Measurements from ENCODE around the gene SPSB3.

Gene SPSB3

GRCh38 chr16:1788708-1789100 lies 6.3 kb upstream of the SPSB3 start:
- no peak for DNase-seq (ENCODE audit: low spot score)

DNA sequence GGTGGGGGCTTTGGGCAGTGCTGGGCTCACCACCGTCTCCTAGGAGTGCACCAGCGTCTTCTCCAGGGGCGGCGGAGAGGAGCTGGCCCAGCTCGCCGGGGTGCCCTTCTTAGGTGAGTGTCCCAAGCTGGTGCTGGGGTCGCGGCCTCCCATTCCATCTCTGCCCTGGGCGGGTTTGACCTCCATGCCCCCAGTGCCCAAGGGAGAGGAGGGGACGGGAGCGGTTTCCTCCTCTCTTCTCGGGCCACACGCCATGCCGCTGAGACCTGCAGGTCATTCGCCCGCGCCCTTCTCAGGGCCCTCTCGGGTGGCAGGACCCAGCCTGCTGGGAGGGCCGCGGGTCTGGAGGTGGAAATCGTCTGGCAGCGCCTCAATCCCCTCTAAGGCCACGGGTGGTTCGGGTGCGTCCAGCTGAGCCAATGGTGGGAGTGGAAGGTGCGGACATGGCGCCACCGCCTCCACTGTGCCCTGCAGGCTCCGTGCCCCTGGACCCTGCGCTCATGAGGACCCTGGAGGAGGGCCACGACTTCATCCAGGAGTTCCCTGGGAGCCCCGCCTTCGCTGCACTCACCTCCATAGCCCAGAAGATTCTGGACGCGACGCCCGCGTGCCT lies 5.8 kb upstream of the SPSB3 start:
- DNase-seq (ENCODE audit: low spot score): no peak

DNA sequence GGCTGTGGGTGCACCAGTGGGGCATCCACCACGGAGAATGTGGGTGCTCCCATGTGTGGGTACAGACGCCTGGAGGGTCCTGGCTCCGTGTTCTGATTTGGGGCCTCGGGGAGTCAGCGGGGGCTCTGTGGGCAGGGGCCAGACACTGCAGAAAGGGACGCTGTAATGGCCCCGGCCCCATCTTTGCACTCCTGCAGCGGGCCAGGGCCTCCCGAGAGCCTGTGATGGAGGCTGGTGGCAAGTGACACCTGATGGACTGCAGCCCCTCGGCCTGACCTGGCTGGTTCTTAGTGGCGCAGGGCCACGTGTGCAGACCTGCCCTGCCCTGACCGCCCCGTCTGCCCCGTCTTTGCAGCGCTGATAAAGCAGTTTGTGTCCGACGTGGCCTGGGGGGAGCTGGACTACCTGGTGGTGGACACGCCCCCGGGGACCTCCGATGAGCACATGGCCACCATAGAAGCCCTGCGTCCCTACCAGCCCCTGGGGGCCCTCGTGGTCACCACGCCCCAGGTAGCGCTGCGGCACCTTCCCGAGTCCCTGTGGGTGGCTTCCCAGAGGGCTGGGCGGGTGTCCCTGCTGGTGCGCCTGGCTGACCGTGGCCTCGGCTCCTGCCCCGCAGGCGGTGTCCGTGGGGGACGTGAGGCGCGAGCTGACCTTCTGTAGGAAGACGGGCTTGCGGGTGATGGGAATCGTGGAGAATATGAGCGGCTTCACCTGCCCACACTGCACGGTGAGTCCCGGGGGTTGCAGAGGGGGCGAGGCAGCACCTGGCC lies 5.1 kb upstream of the SPSB3 start:
- DNase-seq (ENCODE audit: low spot score): no peak

GRCh38 chr16:1787056-1787321 lies 4.6 kb upstream of the SPSB3 start:
- DNase-seq (ENCODE audit: low spot score): no peak

DNA sequence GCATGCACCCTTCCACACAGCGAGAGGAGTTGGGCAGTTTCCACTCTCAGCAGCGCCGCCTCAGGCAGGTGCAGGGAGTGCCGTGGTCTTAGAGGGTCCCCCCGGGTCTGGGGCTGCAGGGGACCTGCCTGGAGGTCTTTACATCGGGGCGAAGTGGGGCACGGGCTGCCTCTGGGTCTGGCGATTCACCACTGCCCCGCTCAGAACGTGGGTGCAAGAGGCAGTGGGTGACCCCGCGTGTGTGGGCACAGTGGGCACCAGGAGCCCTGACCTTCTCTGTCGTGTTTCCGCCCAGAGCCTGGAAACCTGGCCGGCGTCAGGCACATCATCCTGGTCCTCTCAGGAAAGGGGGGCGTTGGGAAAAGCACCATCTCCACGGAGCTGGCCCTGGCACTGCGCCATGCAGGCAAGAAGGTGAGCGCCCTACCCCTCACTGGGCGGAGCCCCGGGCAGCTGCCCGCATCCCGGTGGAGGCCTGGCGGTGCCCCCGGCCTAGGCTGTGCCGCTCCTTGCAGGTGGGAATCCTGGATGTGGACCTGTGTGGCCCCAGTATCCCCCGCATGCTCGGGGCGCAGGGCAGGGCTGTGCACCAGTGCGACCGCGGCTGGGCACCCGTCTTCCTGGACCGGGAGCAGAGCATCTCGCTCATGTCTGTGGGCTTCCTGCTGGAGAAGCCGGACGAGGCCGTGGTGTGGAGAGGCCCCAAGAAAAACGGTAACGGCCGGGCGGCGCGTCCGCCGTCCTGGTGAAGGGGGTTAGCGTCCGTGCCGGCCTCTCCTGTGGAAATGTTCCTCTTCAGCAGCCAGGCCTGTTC lies 4.1 kb upstream of the SPSB3 start:
- DNase-seq (ENCODE audit: low spot score): no peak

DNA sequence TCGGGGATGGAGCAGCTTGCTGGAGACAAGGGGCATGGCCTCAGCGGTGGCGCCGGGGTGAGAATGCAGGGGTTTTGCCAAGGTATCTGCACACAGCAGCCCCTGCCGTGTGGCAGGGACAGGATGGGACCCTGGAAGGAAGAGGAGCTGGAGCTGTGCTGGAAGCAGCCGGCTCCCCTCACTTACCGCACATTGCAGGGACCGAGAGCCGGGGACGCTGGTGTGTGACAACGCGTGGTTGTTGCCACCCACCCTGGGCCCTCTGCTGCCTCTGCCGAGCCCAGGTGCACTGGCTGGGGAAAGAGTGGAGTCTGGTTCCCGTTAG lies 3.4 kb upstream of the SPSB3 start:
- DNase-seq (ENCODE audit: low spot score): no peak

- DNase-seq (ENCODE audit: low spot score): no peak
Measured at GRCh38 chr16:1784977-1785845, 2.8 kb upstream of the SPSB3 start.

DNA sequence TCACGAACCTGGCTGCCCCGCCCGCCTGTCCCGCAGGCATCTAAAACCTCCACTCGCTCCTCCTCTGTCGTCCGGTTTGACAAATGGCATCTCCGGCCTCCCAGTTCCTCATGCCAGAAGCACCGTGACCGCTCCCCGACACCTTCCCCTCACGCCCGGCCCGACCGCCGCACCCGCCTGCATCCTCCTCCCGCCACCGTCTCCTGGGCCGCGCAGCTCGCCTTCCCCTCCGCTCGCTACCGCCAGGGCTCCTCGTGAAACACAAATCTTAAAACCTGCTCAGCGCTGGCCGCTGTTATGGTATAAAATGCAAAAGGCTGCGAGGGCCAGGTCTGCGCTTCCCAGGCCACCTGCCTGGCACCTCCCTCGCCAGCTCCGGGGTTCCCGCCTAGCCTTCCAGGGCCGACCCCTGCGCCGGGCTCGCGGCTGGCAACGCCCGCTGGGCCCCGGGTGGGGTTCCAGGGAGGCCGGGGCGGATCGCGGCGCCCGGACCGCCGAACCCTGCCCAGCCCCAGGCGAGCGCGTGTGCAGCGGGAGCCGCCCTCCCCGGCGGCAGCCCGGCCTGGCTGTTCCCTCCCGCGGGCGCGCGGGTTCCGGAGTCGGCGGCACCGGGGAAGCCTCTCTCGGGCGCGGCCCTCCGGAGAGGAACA lies 488 bp downstream of the SPSB3 start:
- DNase-seq (ENCODE audit: low spot score): peak; percentile 22

DNA sequence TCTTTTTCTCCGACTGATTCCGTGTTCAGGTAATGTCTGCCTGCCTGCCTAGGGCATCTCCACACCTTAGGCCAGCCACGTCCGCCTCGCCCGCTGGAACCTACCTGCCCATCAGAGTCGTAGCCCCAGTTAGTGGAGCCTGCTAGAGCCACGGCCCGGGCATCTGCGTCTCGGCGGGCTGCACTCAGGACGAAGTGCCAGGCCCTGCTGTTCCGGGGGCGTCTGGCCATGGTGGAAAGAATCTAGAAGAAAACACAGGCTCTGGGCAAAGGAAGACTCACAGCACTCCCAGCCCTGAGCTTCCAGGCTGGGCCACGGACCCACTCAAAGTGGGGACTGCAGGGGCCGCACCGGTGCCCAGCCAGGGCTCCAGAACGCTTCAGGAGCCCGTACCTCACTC lies 1.1 kb downstream of the SPSB3 start:
- DNase-seq (ENCODE audit: low spot score): no peak

DNA sequence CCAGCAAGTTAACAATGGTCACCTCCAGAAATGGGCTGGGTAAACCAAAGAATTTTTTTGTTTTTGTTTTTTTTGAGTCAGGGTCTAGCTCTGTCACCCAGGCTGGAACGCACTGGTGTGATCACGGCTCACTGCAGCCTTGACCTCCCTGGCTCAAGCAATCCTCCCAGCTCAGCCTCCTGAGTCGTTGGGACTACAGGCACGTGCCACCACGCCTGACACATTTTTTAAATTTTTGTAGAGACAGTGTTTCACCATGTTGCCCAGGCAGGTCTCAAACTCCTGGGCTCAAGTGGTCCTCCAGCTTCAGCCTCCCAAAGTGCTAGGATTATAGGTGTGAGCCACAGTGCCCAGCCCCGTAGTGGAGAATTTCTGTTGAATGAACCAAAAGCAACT lies 1.7 kb downstream of the SPSB3 start:
- DNase-seq (ENCODE audit: low spot score): no peak

DNA sequence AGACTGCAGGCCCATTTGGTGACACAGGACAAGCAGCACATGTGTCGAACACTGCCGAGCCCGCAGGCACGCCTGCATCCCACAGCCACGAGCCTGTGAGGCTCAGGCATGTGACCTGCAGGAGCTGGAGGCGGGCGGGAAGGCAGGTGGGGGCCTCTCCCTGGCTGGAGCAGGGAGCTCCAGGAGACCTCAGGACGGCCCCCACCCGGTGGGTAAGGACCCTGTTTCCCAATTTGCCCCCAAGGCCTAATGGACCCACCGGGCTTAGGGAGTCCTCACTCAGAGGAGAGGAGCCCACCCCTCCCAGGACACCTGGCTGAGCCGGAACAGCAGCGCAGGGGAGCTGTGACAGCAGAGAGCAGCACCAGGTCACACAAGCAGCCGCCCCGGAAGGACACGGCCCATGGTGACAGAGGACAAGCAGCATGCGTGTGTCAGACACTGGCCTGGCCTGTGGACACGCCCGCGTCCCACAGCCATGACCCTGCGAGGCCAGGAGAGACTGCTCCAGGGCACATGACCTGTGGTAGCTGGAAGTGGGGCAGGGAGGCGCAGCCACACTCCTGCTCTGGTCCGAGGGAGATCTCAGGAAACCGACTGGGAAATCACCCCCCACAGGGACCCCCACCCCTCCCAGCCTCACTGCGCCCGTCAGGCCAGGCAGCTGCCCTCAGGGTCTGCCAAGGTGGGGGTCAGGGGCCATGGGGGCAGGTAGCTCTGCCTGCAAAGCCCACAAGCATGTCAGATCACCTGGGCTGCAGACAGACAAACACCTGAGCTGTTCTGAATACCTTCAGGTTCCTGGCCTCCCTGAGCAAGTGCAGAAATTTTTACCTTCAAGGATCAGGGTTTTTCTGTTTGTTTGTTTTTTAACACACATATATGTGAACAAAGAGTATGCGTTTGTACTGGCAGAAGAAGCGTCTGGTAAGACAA lies 2.4 kb downstream of the SPSB3 start:
- DNase-seq (ENCODE audit: low spot score): no peak

- DNase-seq (ENCODE audit: low spot score): no peak
Measured at GRCh38 chr16:1779234-1779701, 3.1 kb downstream of the SPSB3 start.

DNA sequence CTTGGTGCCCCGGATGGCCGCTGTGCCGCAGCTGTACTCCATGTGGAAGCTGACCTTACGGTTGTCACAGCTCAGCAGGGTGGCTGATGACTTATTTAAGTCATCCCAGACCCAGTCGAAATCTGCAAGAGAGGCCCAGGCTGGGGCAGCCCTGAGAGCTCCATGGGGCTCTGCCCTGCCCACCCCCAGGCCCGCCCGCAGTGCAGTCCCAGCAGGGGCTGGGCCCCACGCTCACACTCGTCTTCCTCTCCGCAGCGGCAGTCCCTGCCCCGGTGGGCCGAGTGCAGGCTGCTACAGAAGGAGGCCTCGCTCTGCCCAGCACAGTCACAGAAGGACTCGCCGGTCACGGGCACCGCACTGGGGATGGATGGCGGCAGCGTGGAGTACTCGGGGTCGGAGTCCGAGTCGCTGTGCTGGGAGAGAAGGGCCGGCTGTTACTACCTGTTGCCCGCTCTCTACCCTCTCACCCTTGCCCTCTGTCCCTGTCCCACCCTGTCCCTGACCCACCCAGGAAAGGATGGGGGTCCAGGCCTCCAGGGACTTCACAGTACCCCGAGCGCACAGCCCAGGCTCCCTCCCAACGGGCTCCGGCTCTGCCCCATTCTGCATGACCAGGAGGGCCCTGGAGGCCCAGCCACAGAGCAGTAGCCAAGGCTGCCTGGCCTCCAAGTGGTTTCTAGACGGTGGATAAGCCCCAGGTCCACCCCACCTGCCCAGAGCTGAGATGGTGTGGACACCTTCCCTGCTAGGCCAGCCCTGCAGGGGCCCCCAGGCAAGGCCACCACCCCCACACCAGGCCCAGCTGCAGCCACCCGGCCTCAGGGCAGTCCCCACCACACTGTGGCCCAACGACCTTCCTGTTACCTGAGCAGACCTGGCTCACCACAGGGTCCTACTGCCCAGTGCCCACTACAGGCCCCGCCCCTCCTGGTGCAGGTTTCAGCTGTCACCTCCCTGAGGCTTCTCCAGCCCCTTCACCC lies 3.9 kb downstream of the SPSB3 start:
- no peak for DNase-seq (ENCODE audit: low spot score)

- DNase-seq (ENCODE audit: low spot score): no peak
Measured at GRCh38 chr16:1777375-1778199, 4.8 kb downstream of the SPSB3 start.

DNA sequence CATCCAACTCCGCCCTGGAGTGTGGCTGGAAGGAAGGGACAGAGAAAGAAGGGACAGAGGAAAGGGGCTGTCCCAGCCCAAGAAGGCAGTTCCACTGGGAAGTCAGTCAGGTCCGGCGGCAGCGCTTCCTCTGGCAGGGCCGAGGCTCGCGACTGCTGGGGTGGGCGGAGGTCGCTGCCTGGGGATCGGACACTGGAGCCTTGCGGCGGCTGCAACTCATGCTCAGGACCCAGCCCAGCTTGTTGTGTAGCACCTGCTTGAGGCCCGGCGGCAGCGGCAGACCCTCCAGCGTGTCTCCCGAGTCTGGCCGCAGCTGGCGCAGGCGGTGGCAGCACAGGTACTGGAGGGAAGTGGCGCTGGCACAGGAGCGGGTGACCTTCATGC lies 5.4 kb downstream of the SPSB3 start:
- no peak for DNase-seq (ENCODE audit: low spot score)

GRCh38 chr16:1776672-1776955 lies 5.8 kb downstream of the SPSB3 start:
- no peak for DNase-seq (ENCODE audit: low spot score)

DNA sequence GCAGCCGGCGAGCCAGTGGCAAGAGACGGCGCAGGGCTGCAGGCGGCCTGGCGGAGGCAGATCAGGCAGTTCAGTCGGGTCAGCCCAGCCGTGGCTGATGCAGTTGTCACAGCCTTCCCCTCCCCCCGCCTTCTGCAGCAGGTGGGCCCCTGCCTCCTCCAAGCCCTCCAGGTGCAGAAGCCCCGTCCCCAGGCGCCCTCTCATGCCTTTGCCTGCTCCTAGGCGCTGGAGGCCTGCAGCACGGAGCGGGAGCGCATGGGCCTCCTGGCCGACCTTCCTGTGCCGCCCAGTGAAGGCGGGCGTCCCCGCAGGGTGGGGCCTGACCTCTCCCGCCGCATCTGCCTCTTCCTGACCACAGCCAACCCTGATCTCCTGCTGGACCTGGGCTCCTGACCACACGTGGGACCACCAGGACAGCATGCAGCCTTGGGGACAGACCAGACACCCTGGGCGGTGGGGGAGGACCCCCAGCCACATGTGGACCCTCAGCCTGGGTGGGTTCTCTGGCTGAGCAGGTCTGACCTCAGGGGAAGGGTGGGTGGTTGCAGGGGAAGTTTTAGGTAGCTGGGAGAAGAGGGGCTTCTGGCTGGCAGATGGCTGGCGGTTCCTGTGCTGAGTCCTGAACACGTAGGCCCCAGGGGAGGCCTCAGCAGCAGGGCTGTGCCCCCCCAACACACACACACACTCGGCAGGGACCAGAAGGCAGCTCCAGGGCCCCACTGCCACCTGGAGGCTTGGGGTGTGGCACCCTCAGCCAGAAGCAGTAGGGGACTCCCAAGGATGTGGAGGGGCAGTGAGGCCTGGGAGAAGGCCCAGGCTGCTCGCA lies 6.3 kb downstream of the SPSB3 start:
- no peak for DNase-seq (ENCODE audit: low spot score)

Measured in CD4-positive, alpha-beta T cell treated with Interleukin-2 at 100 ng/mL for 4 hours (primary cell).